OCI-LY7 (cell line): ENCODE data around the gene ANKRD11. TPM values are rescaled to one million over a fixed set of nuclear protein-coding genes. Genes with fewer than 3 reads are reported as not detected.

ENCODE experiments used
- BruUV-seq: library from RNA; stranded (reverse); fragments of 400-500 nt; replicated peaks from 2 replicates; lab custom pipeline; 2021; lab: Mats Ljungman, UMichigan
- CTCF ChIA-PET: fragments of 300-600 bp; sonication (Branson Sonifier 250); formaldehyde crosslinking; loops from one replicate; lab custom pipeline; 2022; ENCODE audit warnings: antibody characterized with exemption; ENCODE audit not compliant: unreplicated experiment; lab: Charles Lee
- POLR2A ChIA-PET: fragments of 300-600 bp; sonication (Branson Sonifier 250); formaldehyde crosslinking; loops from one replicate; lab custom pipeline; 2022; ENCODE audit warnings: antibody characterized with exemption; lab: Charles Lee
- DNase-seq: peaks from one replicate; pipeline ENCODE4 v3.0.0-alpha.2; 2015; ENCODE audit warnings: low spot score
- H2AFZ ChIP-seq: fragments of 200-600 bp; sonication (generic), shearing (Covaris generic); 2 replicates; pipeline ENCODE4 v1.6.1; 2014; ENCODE audit warnings: mild to moderate bottlenecking, antibody characterized with exemption, low read length, moderate library complexity
- H3K27ac ChIP-seq: fragments of 200-600 bp; sonication (generic); 2 replicates; pipeline ENCODE4 v1.5.1; 2014; ENCODE audit warnings: mixed run types, low read depth, mild to moderate bottlenecking, moderate library complexity, low read length, inconsistent platforms; ENCODE audit not compliant: poor library complexity, severe bottlenecking
- H3K36me3 ChIP-seq: fragments of 200-600 bp; sonication (generic); 2 replicates; pipeline ENCODE4 v1.6.1; 2014; ENCODE audit warnings: mild to moderate bottlenecking, antibody characterized with exemption, low read length, moderate library complexity, mixed read lengths; ENCODE audit not compliant: insufficient read depth
- H3K4me1 ChIP-seq: fragments of 200-600 bp; sonication (generic); 2 replicates; pipeline ENCODE4 v1.5.1; 2014; ENCODE audit warnings: mild to moderate bottlenecking, low read length; ENCODE audit not compliant: insufficient read depth, poor library complexity, severe bottlenecking
- H3K4me2 ChIP-seq: fragments of 200-600 bp; sonication (generic); 2 replicates; pipeline ENCODE4 v1.6.1; 2014; ENCODE audit warnings: mild to moderate bottlenecking, low read length
- H3K4me3 ChIP-seq: fragments of 200-600 bp; sonication (generic); 2 replicates; pipeline ENCODE4 v1.5.1; 2014; ENCODE audit warnings: mild to moderate bottlenecking, low read depth, low read length; ENCODE audit not compliant: poor library complexity, severe bottlenecking
- H3K79me2 ChIP-seq: fragments of 200-600 bp; sonication (generic); 2 replicates; pipeline ENCODE4 v1.6.1; 2016; ENCODE audit warnings: low read depth, mild to moderate bottlenecking, low read length, moderate library complexity, mixed read lengths; ENCODE audit not compliant: insufficient read depth
- H3K9me2 ChIP-seq: fragments of 200-600 bp; sonication (generic); 2 replicates; pipeline ENCODE4 v1.6.1; 2016; ENCODE audit warnings: mild to moderate bottlenecking, low read length, mixed read lengths; ENCODE audit not compliant: insufficient read depth
- H3K9me3 ChIP-seq: fragments of 200-600 bp; sonication (generic); 2 replicates; pipeline ENCODE4 v1.6.1; 2014; ENCODE audit warnings: mild to moderate bottlenecking, mixed run types, low read length, mixed read lengths
- H4K20me1 ChIP-seq: fragments of 200-600 bp; sonication (generic); 2 replicates; pipeline ENCODE4 v1.6.1; 2014; ENCODE audit warnings: mild to moderate bottlenecking, antibody characterized with exemption, low read length, moderate library complexity, mixed read lengths; ENCODE audit not compliant: insufficient read depth
- EZH2phosphoT487 ChIP-seq: fragments of 200-600 bp; sonication (generic); IDR thresholded peaks from 2 replicates; pipeline ENCODE4 v1.6.1; 2018; ENCODE audit warnings: low read depth, borderline replicate concordance, mild to moderate bottlenecking, mixed run types, antibody characterized with exemption, low read length, moderate library complexity, mixed read lengths
- intact Hi-C: fragments of 100-400 bp; cut with micrococcal nuclease; formaldehyde crosslinking; loops from one replicate; pipeline ENCODE4 v1.10.0; 2022; ENCODE audit not compliant: unreplicated experiment
- total RNA-seq, 2 experiments: library from RNA; depleted of rRNA in 1 of 2; stranded (reverse); fragments of >200 nt in 1 of 2; shearing (Covaris generic) in 1 of 2; gene quantifications; 2 replicates each; pipeline ENCODE4 v1.2.3, GENCODE V29; 2014 to 2022
- TF ChIP-seq, protein P1 (sequence below): fragments of 200-600 bp; sonication (generic); conservative IDR thresholded peaks from 2 replicates; pipeline ENCODE4 v1.5.1; 2014; ENCODE audit warnings: mild to moderate bottlenecking, antibody characterized with exemption, low read length, moderate library complexity, mixed read lengths

Gene ANKRD11
- total RNA-seq, 2 experiments from 2014 or later: 89.1 to 251 TPM

DNA sequence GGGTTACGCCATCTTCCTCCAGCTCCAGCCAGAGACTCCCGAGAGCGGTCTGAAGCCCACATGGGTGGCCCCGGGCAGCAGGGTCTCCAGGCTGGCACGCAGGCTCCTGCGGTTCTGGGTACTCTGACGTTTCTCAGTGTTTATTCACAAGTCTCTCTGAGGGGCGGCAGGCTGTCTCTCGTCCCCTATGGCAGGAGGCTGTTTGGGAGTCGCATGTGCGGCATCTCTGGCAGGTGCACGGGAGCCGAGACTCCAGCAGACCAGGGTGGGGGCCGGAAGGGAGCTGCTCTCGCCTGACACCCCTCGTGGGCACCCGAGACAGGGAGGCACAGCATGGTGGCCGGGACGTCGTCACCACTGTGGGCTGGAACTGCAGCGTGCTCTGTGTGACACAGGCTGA lies 224.7 kb downstream of the ANKRD11 start:
- intact Hi-C loops: no loop called here
- H3K4me3 ChIP-seq: no peak overlapping the region
- no peak overlapping the region for H2AFZ ChIP-seq
- TF ChIP-seq EZH2phosphoT487: no peak
- TF ChIP-seq, protein P1, sequence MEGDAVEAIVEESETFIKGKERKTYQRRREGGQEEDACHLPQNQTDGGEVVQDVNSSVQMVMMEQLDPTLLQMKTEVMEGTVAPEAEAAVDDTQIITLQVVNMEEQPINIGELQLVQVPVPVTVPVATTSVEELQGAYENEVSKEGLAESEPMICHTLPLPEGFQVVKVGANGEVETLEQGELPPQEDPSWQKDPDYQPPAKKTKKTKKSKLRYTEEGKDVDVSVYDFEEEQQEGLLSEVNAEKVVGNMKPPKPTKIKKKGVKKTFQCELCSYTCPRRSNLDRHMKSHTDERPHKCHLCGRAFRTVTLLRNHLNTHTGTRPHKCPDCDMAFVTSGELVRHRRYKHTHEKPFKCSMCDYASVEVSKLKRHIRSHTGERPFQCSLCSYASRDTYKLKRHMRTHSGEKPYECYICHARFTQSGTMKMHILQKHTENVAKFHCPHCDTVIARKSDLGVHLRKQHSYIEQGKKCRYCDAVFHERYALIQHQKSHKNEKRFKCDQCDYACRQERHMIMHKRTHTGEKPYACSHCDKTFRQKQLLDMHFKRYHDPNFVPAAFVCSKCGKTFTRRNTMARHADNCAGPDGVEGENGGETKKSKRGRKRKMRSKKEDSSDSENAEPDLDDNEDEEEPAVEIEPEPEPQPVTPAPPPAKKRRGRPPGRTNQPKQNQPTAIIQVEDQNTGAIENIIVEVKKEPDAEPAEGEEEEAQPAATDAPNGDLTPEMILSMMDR: no peak
- H3K36me3 ChIP-seq: peaks cover 55% of the 10 kb centered on the region
- no peaks in the 10 kb centered on the region for H3K79me2 ChIP-seq
- no peak for DNase-seq
- no peaks in the 10 kb centered on the region; the same call in 1 of the 2 replicates for H3K9me3 ChIP-seq
- no peak overlapping the region for H3K4me2 ChIP-seq
- BruUV-seq: no TSS peak
- ChIA-PET POLR2A (no interaction called here), CTCF (no interaction called here)
- H4K20me1 ChIP-seq: no peaks in the 10 kb centered on the region
- H3K4me1 ChIP-seq: no peaks in the 10 kb centered on the region
- no peak overlapping the region for H3K27ac ChIP-seq
- H3K9me2 ChIP-seq: no peaks in the 10 kb centered on the region

DNA sequence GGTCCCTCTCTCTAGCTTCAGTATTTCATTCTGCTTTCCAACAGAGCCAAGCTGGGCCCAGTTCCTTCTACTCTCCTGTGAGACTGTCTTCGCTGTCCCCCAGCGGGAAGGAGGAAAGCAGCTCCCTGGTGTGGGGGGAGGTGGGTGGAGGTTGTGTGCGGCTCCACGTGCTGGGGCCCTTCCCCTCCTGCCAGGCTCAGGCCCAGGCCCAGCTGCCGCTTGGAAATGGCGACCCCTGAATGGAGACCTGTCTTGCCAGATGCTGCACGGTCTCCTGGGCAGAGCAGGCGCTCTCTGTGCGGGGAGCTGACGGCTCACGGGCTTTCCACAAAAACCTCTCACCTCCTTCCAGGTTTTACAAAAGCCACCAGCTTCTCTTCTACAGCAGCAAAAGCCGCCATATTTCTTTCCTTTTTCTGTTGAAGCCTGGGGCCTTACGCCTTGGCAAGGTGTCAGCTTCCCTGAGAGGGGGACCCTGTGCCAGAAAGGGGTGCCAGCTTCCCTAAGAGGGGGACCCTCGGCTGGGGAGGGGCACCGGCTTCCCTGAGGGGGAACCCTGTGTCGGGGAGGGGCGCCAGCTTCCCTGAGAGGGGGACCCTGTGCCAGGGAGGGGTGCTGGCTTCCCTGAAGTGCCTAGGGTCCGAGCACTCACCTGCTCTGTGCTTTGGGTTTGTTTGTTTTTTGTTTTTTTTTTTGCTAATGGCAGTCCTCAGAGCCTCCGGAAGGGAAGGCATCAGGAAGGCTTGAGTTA lies 225.4 kb downstream of the ANKRD11 start:
- intact Hi-C loops: no loop called here

More for the DNA sequence above, 225.4 kb downstream of the ANKRD11 start:
- Histone ChIP-seq H3K4me1 (no peaks in the 10 kb centered on the region), H3K36me3 (peaks cover 48% of the 10 kb centered on the region), H3K9me3 (no peaks in the 10 kb centered on the region; the same call in 1 of the 2 replicates), H3K4me2 (no peak overlapping the region), H3K27ac (no peak overlapping the region), H4K20me1 (no peaks in the 10 kb centered on the region), H3K4me3 (no peak overlapping the region), H3K79me2 (no peaks in the 10 kb centered on the region), H3K9me2 (no peaks in the 10 kb centered on the region), H2AFZ (no peak overlapping the region)
- TF ChIP-seq, protein P1: no peak
- no peak for TF ChIP-seq EZH2phosphoT487
- POLR2A ChIA-PET: no interaction called here
- CTCF ChIA-PET: no interaction called here
- DNase-seq: no peak
- no TSS peak for BruUV-seq
